Spleen (tissue), 11 donors: ENCODE data around the gene CC2D1B. TPM values are rescaled to one million over a fixed set of nuclear protein-coding genes. Genes with fewer than 3 reads are reported as not detected.

Experiments
- DNase-seq: peaks from one replicate; pipeline ENCODE4 v3.0.0-alpha.2; 2020
- H3K27ac ChIP-seq, 8 donors: fragments of 200-600 bp; sonication (generic) in 7 of 8; 1 replicate in 4 of 8; 2 replicates in 4 of 8; pipeline versions ENCODE4 v1.5.0 to v1.8.0; 2016 to 2021; ENCODE audit warnings: inconsistent platforms in 4 of 8, mild to moderate bottlenecking in 4 of 8, moderate library complexity in 1 of 8
- H3K27me3 ChIP-seq, 7 donors: fragments of 200-600 bp; sonication (generic) in 6 of 7; replicated peaks in 1 of 7; 1 replicate in 4 of 7; 2 replicates in 3 of 7; pipeline versions ENCODE4 v1.5.0 to v1.8.0; 2016 to 2021; ENCODE audit warnings: inconsistent platforms in 3 of 7, mild to moderate bottlenecking in 1 of 7
- H3K36me3 ChIP-seq, 6 donors: fragments of 200-600 bp; sonication (generic) in 5 of 6; 1 replicate in 4 of 6; 2 replicates in 2 of 6; pipeline versions ENCODE4 v1.5.0 to v1.8.0; 2016 to 2021; ENCODE audit warnings: inconsistent platforms in 2 of 6
- H3K4me1 ChIP-seq, 6 donors: fragments of 200-600 bp; sonication (generic) in 5 of 6; 1 replicate in 3 of 6; 2 replicates in 3 of 6; pipeline versions ENCODE4 v1.5.0 to v1.8.0; 2016 to 2021; ENCODE audit warnings: inconsistent platforms in 3 of 6
- H3K4me3 ChIP-seq, 8 donors: fragments of 200-600 bp; sonication (generic) in 7 of 8; 1 replicate in 4 of 8; 2 replicates in 4 of 8; pipeline versions ENCODE4 v1.5.0 to v1.8.0; 2016 to 2021; ENCODE audit warnings: inconsistent platforms in 4 of 8, mild to moderate bottlenecking in 4 of 8, moderate library complexity in 2 of 8
- H3K9me3 ChIP-seq, 8 donors: fragments of 200-600 bp; sonication (generic) in 7 of 8; 1 replicate in 4 of 8; 2 replicates in 4 of 8; pipeline versions ENCODE4 v1.5.0 to v1.8.0; 2016 to 2021; ENCODE audit warnings: inconsistent platforms in 4 of 8
- POLR2A ChIP-seq, 3 donors: fragments of 450-650 bp; IDR thresholded peaks; one replicate each; pipeline ENCODE4 v1.5.1; 2017; ENCODE audit warnings: antibody characterized with exemption in 3 of 3, mild to moderate bottlenecking in 1 of 3
- POLR2AphosphoS5 ChIP-seq, 3 donors: sonication (generic); formaldehyde crosslinking; IDR thresholded peaks; one replicate each; pipeline ENCODE4 v1.5.1; 2017; ENCODE audit warnings: antibody characterized with exemption in 3 of 3
- WGBS, 5 donors: extraction: QIAGEN DNeasy Blood & Tissue Kit in 3 of 5; methylation state at CpG; one replicate each; pipeline versions ENCODE4 v1.1.5 to v1.1.7; 2013 to 2018; 5-methylcytosine and 5-hydroxymethylcytosine counted together
- intact Hi-C: fragments of 100-400 bp; cut with DNase I; formaldehyde crosslinking; loops from one replicate; pipeline ENCODE4 v1.15.0; 2023; ENCODE audit warnings: low total_unique reads
- polyA plus RNA-seq, 3 donors: library from polyadenylated mRNA; stranded (reverse); fragments of 200-250 nt; gene quantifications; one replicate each; pipeline ENCODE4 v1.2.1, GENCODE V29; 2013
- total RNA-seq, 7 donors: library from RNA; depleted of rRNA in 3 of 7; stranded (reverse); fragments of >200 nt in 3 of 7; fragmentation: NEBNext Ultra II Directional in 4 of 7; extraction: Animal tissue kit (Norgen Biotek cat#: 25700) in 4 of 7; gene quantifications; one replicate each; pipeline versions ENCODE4 v1.1.0 to v1.2.1, GENCODE V29; 2016 to 2021
- TF ChIP-seq, protein P1 (sequence below), 11 experiments: fragments of 200-600 bp in 7 of 11; fragments of 450-650 bp in 4 of 11; sonication (generic) in 4 of 11; IDR thresholded peaks in 8 of 11; conservative IDR thresholded peaks in 3 of 11; 1 replicate in 7 of 11; 2 replicates in 4 of 11; pipeline versions ENCODE4 v1.4.0 to v1.8.0; 2016 to 2021; ENCODE audit warnings: antibody characterized with exemption in 11 of 11, inconsistent platforms in 4 of 11, mild to moderate bottlenecking in 1 of 11
- donor health status: healthy with polysubstance abuse.
- donor health status: DM: no; HTN: no; CAD: no; lungs with moderate emphysema.
- donor health status: DM: no; HTN: no; CAD: no.
- donor health status: Bipolar disorder and iron deficiency.
- donor health status: healthy.
- donor health status: DM: no; HTN: no; CAD: no.
- donor health status: DM: yes; HTN: yes; CAD: no.

CC2D1B gene
- total and polyA plus RNA-seq, 10 donors, result 14.8 to 44.0 (median 33.1) TPM

DNA sequence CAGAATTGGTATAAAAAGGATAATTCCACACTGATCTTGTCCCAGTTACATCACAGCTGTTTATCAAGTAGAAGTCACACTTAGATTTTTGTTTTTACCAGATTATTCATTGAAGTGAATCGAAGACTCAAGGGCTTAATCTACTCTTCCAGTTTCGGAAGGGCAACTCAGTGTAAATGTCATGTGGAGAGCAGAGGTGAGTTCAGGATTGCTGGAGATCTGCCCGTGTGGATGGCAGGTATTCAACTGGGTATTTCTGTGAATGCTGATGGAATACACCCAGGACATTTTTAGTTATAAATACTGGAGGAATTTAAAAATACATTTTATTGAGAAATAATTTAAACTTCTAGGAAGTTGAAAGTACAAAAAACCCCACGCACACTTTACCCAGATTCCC is 19.4 kb downstream of the CC2D1B start:
- DNase-seq, result no peak
- Histone ChIP-seq H3K9me3 (no peaks in the 10 kb centered on the region), H3K27ac (no peak overlapping the region), H3K4me1 (no peaks in the 10 kb centered on the region), H3K27me3 (no peaks in the 10 kb centered on the region), H3K4me3 (no peak overlapping the region), H3K36me3 (peaks cover 0 to 30% (median 12%) of the 10 kb centered on the region in 6 donors)
- TF ChIP-seq POLR2AphosphoS5 (IDR thresholded peaks at IDR 0.05) (no peak), POLR2A (IDR thresholded peaks at IDR 0.05) (no peak)
- TF ChIP-seq, protein P1, sequence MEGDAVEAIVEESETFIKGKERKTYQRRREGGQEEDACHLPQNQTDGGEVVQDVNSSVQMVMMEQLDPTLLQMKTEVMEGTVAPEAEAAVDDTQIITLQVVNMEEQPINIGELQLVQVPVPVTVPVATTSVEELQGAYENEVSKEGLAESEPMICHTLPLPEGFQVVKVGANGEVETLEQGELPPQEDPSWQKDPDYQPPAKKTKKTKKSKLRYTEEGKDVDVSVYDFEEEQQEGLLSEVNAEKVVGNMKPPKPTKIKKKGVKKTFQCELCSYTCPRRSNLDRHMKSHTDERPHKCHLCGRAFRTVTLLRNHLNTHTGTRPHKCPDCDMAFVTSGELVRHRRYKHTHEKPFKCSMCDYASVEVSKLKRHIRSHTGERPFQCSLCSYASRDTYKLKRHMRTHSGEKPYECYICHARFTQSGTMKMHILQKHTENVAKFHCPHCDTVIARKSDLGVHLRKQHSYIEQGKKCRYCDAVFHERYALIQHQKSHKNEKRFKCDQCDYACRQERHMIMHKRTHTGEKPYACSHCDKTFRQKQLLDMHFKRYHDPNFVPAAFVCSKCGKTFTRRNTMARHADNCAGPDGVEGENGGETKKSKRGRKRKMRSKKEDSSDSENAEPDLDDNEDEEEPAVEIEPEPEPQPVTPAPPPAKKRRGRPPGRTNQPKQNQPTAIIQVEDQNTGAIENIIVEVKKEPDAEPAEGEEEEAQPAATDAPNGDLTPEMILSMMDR (IDR thresholded peaks at IDR 0.05 in 8 of 11, conservative IDR thresholded peaks at IDR 0.05 in 3 of 11), result no peak
- WGBS, 5 donors, result 91 to 96% (median 92%) methylated on average over 4 of the region's 4 CpGs
- intact Hi-C loops, result no loop called here

DNA sequence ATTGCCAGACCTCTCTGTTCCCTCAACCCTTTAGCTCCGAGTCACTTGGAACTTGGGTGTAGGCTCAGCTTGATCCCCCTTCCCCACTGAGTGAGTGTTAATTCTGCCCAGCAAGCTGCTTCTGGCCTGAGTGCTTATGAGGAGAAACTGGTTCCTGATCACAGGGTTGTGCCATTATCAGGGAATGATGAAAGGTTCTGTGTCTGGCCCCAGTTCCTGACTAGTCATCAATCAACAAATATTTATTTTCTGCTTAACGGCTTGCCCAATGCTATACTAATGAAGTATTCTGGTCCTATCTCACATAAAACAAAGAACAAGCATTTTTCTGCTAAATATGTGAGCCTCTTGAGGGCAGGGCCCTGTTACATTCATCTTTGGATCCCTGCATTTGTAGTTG is 20.8 kb downstream of the CC2D1B start:
- intact Hi-C loops, result no loop called here
- WGBS, 5 donors, result 84 to 94% (median 88%) methylated on average over 2 of the region's 2 CpGs
- H3K27ac ChIP-seq, result no peak overlapping the region

DNA sequence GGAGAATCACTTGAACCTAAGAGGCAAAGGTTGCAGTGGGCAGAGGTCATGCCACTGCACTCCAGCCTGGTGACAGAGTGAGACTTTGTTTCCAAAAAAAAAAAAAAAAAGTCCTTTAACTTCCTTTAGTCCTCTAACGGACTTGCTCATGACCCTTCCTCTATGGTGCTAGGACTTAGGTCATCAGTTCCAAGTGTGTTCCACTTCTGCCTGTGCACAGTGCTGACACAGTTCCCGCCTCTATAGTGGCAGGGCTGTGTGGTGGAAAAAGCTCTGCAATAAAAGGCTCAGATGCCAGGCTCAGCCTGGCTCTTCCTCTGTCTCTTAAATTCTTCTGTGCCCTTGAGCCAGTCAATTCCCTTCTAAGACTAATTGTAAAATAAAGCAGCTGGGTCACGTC is 22.0 kb downstream of the CC2D1B start:
- H3K27me3 ChIP-seq, result no peaks in the 10 kb centered on the region
- H3K36me3 ChIP-seq, result peaks cover 0 to 19% (median 0%) of the 10 kb centered on the region in 6 donors
- H3K4me1 ChIP-seq, result no peaks in the 10 kb centered on the region
- intact Hi-C loops, result no loop called here
- 81 to 88% (median 86%) methylated on average over 3 of the region's 3 CpGs for WGBS, 5 donors
- TF ChIP-seq POLR2A (IDR thresholded peaks at IDR 0.05), result no peak
- TF ChIP-seq, protein P1 (IDR thresholded peaks at IDR 0.05 in 8 of 11, conservative IDR thresholded peaks at IDR 0.05 in 3 of 11), result no peak
- no peak for TF ChIP-seq POLR2AphosphoS5 (IDR thresholded peaks at IDR 0.05)
- no peak for DNase-seq
- no peak overlapping the region for H3K4me3 ChIP-seq
- H3K9me3 ChIP-seq, result no peaks in the 10 kb centered on the region
- no peak overlapping the region for H3K27ac ChIP-seq

More for the DNA sequence above, 20.8 kb downstream of the CC2D1B start:
- no peak for TF ChIP-seq POLR2A (IDR thresholded peaks at IDR 0.05)
- no peak for TF ChIP-seq POLR2AphosphoS5 (IDR thresholded peaks at IDR 0.05)
- TF ChIP-seq, protein P1 (IDR thresholded peaks at IDR 0.05 in 8 of 11, conservative IDR thresholded peaks at IDR 0.05 in 3 of 11), result no peak
- Histone ChIP-seq H3K4me1 (no peaks in the 10 kb centered on the region), H3K4me3 (no peak overlapping the region), H3K9me3 (no peaks in the 10 kb centered on the region), H3K36me3 (peaks cover 0 to 17% (median under 1%) of the 10 kb centered on the region in 6 donors), H3K27me3 (no peaks in the 10 kb centered on the region)
- no peak for DNase-seq

DNA sequence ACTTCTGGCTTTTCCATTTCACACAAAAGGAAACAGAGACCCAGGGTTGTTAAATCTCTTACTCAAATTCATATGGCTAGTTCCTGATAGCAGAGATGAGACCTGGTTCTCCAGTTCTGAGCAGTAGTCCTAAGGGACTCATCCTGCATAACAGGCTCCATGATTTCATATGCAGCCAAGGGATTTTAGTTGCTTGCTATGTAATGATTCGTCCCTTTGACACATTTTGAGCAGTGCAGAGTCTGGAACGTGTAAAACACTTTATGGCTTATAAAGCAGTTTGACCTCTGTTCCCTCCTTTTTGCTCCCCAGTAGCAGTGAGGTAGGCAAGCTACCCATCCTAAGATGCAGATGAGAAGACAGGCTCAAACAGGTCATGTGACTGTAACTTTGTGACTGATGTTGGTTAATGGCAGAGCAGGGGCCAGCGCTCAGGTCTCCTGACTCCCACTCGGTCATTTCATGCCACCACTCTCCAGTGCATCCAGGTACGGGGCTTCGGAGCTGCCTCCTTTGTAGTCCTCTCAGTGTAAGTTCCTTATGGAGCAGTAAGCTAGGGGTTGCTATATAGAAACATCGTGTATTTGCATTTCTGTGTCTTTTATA is 24.2 kb downstream of the CC2D1B start:
- H3K4me1 ChIP-seq, result no peaks in the 10 kb centered on the region
- H3K27me3 ChIP-seq, result no peaks in the 10 kb centered on the region
- H3K36me3 ChIP-seq, result peaks cover 0 to 21% (median 0%) of the 10 kb centered on the region in 6 donors
- no peak overlapping the region for H3K27ac ChIP-seq
- WGBS, 5 donors, result 77 to 90% (median 81%) methylated on average over 6 to 7 of the region's 7 CpGs
- no peak for DNase-seq
- TF ChIP-seq POLR2A (IDR thresholded peaks at IDR 0.05) (no peak), POLR2AphosphoS5 (IDR thresholded peaks at IDR 0.05) (no peak)
- TF ChIP-seq, protein P1 (IDR thresholded peaks at IDR 0.05 in 8 of 11, conservative IDR thresholded peaks at IDR 0.05 in 3 of 11), result no peak
- intact Hi-C loops, result no loop called here
- H3K4me3 ChIP-seq, result no peak overlapping the region
- H3K9me3 ChIP-seq, result no peaks in the 10 kb centered on the region
